WTC11 (cell line): ENCODE data around the gene OTOA.

Source experiments
- CTCF ChIP-seq: fragments of 200-600 bp; IDR thresholded peaks from 2 replicates; pipeline ENCODE4 v1.8.0; 2022; ENCODE audit warnings: antibody characterized with exemption
- HMGXB4 ChIP-seq: sonication (generic); formaldehyde crosslinking; IDR thresholded peaks from 2 replicates; pipeline ENCODE4 v1.8.1; 2023; ENCODE audit warnings: mild to moderate bottlenecking, moderate library complexity, missing genetic modification reagents
- RELA ChIP-seq: sonication (generic); formaldehyde crosslinking; IDR thresholded peaks from 2 replicates; pipeline ENCODE4 v1.8.1; 2022; ENCODE audit warnings: missing genetic modification reagents, mild to moderate bottlenecking, borderline replicate concordance
- USF2 ChIP-seq: sonication (generic); formaldehyde crosslinking; IDR thresholded peaks from 2 replicates; pipeline ENCODE4 v1.8.1; 2023; ENCODE audit warnings: mild to moderate bottlenecking, missing genetic modification reagents, moderate library complexity
- ZBTB43 ChIP-seq: sonication (generic); formaldehyde crosslinking; IDR thresholded peaks from 2 replicates; pipeline ENCODE4 v1.8.1; 2023; ENCODE audit warnings: mild to moderate bottlenecking, missing genetic modification reagents
- ZNF416 ChIP-seq: fragments of 250-450 bp; sonication (Bioruptor Pico); IDR thresholded peaks from 2 replicates; pipeline ENCODE4 v1.9.0; 2021; ENCODE audit warnings: mild to moderate bottlenecking, inconsistent platforms

- TF ChIP-seq CTCF (no peak), ZBTB43 (no peak), HMGXB4 (no peak), USF2 (CRISPR knock-in tag) (no peak), RELA (no peak), ZNF416 (no peak)
These were observed 1.2 kb downstream of the OTOA start for GRCh38 chr16:21664801-21665492.
